NCI-H2196 treated with DMSO at 0.1 percent for 48 hours (cell line): ENCODE data around the gene SPRY4.
"Not testable (repeated sequence)": the region's sequence is repeated elsewhere in the genome, so short reads cannot be mapped to it uniquely, and the experiment has no call there.

ENCODE experiments used
- DNase-seq: peaks from one replicate; lab custom pipeline; 2025; ENCODE audit not compliant: unreplicated experiment; lab: John Stamatoyannopoulos, UW

The SPRY4 gene

DNA sequence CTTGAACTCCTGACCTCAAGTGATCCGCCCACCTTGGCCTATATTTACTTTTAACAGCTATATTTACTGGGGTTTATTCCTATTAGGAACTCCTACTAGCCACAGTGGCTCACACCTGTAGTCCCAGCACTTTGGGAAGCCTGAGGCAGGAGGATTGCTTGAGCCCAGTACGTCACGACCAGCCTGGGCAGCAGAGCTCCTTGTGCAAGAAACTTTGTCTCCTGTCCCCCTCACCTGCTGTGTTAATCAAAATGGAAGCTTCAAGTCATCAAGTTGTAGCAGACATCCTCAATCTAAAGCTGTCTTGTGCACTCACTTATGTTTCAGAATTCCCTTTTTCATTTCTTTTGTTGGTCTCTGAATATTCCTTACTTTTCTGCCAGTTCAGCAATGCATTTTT, 15.0 kb upstream of the SPRY4 start:
- no peak for DNase-seq

DNA sequence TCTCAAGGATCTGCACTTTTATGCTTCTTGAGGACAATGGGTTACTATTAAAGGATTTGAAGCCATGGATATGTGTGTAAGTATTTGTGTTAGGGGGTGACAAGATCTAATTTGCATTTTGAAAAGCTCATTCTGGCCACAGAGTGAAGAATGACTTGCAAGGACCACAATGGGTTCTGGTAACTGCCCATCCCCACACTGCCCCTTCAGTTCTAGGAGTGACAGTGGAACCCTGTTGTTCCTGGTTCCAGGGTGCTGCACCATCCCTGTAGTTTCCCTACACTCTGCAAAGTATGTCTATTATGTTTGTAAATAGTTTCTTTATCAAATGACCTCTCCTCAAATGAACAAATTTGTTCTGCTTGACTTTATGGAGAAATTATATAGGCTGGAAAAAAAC, 9.7 kb upstream of the SPRY4 start:
- no peak for DNase-seq

DNA sequence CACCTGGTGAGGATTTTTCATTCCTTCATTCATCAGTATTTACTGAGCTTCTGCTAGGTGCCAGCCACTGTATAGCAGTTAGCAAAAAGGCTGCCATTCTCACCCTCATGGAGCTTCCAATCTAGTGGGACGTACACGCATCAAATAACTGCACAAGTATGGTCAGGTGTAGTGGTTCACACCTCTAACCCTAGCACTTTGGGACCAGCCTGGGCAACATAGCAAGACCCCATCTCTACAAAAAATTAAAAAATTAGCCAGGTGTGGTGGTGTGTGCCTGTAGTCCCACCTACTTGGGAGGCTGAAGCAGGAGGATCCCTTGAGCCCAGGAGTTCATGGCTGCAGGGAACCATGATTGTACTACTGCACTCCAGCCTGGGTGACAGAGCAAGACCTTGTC, 8.9 kb upstream of the SPRY4 start:
- not testable (repeated sequence) for DNase-seq

DNA sequence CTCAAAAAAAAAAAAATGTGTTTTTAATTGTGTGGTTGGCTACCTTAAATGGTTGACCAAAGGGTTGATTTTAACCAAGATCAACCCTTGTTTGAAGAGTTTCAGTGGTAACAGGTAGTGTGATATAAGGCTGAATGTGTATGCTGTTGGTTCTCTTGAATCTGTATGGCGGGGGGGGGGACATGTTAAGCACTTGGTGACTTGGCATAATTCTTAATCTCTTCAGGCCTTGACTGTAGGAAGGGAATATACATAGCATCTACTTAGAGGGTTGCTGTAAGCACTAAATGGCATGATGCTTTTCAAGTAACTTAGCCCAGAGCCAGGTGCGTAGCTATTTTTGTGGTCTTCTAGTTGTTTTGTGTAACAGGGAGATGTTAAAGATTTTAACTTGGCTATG, 5.6 kb upstream of the SPRY4 start:
- no peak for DNase-seq

DNA sequence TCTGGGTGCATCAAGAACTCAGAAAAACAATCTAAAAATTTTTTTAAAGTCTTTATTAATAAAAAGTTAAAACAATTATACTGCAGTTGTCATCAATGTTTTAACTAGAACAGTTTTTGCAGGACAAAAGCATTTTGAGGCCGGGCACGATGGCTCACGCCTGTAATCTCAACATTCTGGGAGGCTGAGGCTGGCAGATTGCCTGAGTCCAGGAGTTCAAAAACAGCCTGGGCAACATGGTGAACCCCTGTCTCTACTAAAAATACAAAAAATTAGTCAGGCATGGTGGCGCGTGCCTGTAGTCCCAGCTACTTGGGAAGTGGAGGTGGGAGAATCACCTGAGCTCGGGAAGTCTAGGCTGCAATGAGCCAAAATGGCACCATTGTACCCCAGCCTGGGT, 5.2 kb upstream of the SPRY4 start:
- DNase-seq: no peak

DNA sequence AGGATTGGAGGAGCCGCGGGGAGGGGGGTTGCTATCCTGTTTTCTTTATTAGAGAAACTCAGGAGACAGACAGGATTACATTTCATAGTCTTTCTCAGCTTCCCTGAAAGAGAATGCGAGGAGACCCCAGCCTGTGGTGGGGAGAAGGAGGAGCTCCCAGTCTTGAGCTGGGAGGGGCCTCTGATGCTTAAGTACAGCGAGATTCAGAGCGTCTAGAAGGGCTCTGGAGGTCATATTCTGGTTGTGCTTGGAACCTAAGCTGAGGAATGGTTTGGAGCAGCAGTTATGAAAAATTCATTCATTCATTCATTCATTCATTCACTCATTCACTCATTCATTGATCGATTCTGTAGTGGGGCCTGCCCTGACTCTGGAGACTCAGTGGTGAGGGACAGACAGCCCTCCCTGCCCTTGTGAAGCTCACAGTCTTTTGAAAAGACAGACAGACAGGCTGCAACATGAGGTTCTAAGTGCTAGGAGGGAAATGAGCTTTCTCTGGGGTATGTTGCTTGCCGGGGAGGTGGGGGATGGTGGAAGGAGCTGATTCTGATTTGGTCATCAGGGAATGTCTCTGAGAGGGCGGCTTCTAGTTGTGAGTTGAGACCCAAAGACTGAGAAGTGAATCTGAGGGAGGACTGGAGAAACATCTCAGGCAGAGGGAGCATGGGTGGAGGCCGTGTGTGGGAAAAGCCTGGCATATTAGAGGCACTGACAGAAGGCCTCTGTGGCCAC, 2.5 kb upstream of the SPRY4 start:
- no peak for DNase-seq

DNA sequence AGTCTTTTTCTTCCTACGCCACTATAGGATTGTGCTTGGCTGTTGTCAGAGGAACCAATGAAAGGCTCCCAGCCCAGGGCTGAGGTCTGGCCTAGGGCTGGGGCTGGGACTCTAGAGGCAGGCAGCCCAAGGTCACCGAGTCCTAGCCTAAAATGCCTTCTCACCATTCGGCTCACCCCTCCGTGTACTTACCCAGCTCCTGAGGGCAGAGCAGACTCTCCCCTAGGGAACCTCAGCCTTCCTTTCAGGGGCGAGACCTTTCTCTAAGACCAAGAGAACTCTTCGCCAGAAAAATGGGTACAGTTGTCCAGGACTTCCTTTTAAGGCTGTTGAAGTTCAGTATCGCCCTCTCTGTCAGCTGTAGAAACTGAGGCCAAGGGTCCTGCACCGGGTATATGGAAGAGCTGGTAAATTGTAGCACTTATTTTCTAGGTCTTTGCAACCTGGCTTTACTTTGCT, 1.7 kb upstream of the SPRY4 start:
- no peak for DNase-seq

- peak; percentile 81 for DNase-seq
Observed at GRCh38 chr5:142325725-142326479, 1.1 kb upstream of the SPRY4 start.

- no peak for DNase-seq
Observed at GRCh38 chr5:142324136-142324870, 518 bp downstream of the SPRY4 start.

DNA sequence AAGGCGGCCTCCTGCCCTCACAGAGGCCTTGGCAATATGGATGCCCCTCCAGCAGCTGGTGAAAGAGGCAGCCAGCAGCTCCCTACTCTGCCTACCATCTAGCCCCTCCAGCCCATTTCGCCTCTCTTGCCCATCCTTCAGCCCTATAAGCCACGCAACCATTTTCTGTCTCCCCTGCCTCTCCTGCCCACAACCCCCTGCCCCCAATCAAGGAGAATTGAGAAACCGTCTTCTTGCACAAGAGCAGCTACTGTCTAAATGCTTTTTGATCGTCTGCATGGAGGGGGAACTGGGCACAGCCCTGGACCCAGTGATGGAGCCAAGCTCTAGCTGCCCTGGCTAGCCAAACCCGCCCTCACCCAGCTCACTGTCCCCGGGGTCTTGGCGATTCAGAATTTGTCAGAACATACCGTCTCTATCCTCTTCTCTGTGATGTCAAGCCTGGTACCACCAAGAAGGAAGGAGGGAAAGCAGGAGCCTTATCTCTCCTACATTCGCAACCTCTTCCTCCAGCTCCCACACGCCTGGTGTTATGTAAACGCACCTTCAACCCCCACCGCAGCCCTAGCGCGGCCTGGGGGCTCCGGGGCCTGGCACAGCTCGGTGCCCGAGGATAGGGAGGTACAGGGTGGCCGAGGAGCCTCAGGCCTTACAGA, 1.2 kb downstream of the SPRY4 start:
- DNase-seq: no peak

DNA sequence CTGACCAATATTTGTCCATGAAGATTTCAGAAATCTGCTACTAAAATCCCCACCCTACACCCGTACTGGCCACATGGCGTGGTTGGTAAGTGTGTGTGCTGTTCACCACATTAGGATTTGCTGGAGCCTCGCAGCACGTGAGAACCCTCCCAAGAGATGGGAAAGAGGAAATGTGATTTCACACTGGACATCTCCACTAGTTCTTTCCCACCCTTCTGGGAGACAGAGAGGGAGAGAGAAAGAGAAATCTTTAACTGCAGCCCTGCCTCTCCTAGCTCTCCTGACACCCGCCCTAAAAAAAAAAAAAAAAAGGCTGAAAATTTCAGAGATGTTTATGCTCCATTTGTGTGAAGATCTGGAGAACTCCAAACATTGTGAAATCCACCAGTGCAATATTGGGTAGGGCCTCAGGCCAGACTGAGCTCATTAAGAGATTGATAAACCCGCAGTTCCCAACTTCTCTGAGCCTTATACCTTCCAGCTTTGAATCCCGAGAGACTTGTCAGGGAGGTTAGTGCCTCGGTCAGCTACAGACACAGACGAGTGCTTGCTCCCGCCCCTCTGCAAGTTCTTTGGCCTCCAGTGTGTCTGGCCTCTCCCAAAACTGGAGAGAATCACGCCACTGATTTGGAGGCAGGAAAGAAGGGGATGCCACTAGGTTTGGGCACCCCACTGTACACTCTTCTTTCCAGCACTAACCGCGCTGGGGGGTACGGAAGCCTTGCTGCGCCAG, 1.9 kb downstream of the SPRY4 start:
- no peak for DNase-seq

GRCh38 chr5:142322403-142322746, 2.4 kb downstream of the SPRY4 start:
- DNase-seq: no peak

DNA sequence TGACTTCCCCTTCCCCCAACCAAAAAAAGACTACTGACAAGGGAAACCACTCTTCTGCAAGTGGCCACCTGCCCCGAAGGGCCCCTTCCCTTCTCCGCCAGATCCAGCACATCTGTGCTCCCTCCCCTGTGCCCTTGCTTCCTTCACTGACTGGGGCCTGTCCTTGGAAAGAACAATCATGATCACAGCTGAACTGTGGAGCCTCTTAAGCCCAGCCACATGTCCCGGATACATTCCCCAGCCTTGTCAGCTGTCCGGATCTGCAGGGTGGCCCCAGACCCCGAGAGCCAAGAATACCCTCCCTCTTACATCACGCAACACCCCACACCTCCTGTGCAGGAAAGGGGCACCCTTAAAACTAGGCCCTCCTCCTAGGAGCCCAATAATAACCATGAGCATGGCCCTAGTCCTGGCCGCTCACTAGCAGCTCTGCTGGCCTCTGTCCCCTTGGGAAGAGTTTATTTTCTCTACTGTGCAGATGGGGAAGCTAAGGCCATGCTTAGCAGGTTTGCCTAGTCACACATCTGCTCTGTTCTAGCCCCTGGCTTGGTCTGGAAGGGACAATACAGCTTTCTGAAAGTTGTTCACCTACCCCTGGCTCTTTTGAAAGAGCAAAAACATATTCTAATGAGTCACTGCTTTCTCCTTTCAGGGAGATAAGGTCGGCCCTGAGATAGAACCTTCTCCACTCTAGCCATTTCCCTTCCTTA, 3.8 kb downstream of the SPRY4 start:
- DNase-seq: no peak

- no peak for DNase-seq
Observed at GRCh38 chr5:142320430-142320738, 4.4 kb downstream of the SPRY4 start.

- no peak for DNase-seq
Observed at GRCh38 chr5:142319560-142320429, 5.0 kb downstream of the SPRY4 start.

DNA sequence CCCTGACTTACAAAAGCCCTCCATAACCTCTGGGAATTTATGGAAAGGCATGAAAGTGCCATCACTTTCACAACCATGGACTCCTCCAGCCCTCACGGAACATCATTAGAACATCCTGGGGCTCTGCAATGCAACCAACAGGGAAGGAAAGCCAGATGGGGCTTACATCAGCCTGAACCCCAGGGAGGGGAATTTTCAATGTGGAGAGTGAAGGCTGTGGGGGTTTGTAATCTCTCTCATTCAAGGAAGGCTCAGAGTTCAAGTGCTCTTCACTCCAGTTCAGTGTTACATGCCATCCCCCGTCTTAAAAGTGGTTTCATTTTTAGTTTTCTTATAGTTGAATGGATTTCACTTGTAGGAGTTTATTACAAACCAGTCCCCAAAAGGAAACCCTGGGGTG, 5.7 kb downstream of the SPRY4 start:
- no peak for DNase-seq

GRCh38 chr5:142317753-142318152, 7.1 kb downstream of the SPRY4 start:
- DNase-seq: no peak

- no peak for DNase-seq
Observed at GRCh38 chr5:142317173-142317572, 7.6 kb downstream of the SPRY4 start.

- no peak for DNase-seq
Observed at GRCh38 chr5:142316681-142317080, 8.1 kb downstream of the SPRY4 start.
